AG09309 (cell line): Measurements from ENCODE around the gene KIF5A.
A peak's percentile ranks its signal among the peaks of the same experiment; 100 is the strongest.

Source experiments
- DNase-seq: peaks from one replicate; pipeline ENCODE4 v3.0.0-alpha.2; 2010; ENCODE audit warnings: low read depth
- H3K4me3 ChIP-seq: 2 replicates; pipeline ENCODE4 v1.5.1; 2011; ENCODE audit warnings: mild to moderate bottlenecking, low read depth, low read length, moderate library complexity; ENCODE audit not compliant: control insufficient read depth
- CTCF ChIP-seq: IDR thresholded peaks from 2 replicates; pipeline ENCODE4 v1.5.1; 2011; ENCODE audit warnings: mild to moderate bottlenecking, low read depth, low read length, inconsistent platforms; ENCODE audit not compliant: insufficient read depth, control insufficient read depth; ENCODE audit errors: missing control alignments

Gene KIF5A

GRCh38 chr12:57606399-57606798 lies 56.6 kb downstream of the KIF5A start:
- DNase-seq = no peak
- no peak overlapping the region for H3K4me3 ChIP-seq
- no peak for TF ChIP-seq CTCF

- no peak overlapping the region for H3K4me3 ChIP-seq
- no peak for TF ChIP-seq CTCF
Measured at GRCh38 chr12:57606821-57607220, 57.0 kb downstream of the KIF5A start.

GRCh38 chr12:57607958-57608663 lies 58.3 kb downstream of the KIF5A start:
- H3K4me3 ChIP-seq = no peak overlapping the region
- DNase-seq = no peak
- no peak for TF ChIP-seq CTCF

More at GRCh38 chr12:57606821-57607220, 57.0 kb downstream of the KIF5A start:
- DNase-seq = no peak

- no peak overlapping the region for H3K4me3 ChIP-seq
- TF ChIP-seq CTCF = no peak
- DNase-seq = no peak
Measured at GRCh38 chr12:57609101-57609780, 59.4 kb downstream of the KIF5A start.

- no peak for DNase-seq
- TF ChIP-seq CTCF = no peak
- no peak overlapping the region for H3K4me3 ChIP-seq
Measured at GRCh38 chr12:57609781-57610553, 60.1 kb downstream of the KIF5A start.

GRCh38 chr12:57610554-57611107 lies 60.8 kb downstream of the KIF5A start:
- TF ChIP-seq CTCF = no peak
- peak overlapping the region; percentile 74 for H3K4me3 ChIP-seq
- DNase-seq = no peak
